HEK293T (cell line): ENCODE measurements around the gene FRMD5.

Source experiments
- ARNT ChIP-seq: fragments of 450-650 bp; IDR thresholded peaks from 2 replicates; pipeline ENCODE4 v1.6.1; 2017; ENCODE audit warnings: mild to moderate bottlenecking
- BHLHE40 ChIP-seq: fragments of 450-650 bp; IDR thresholded peaks from 2 replicates; pipeline ENCODE4 v1.6.1; 2016; ENCODE audit warnings: mild to moderate bottlenecking, moderate library complexity, borderline replicate concordance
- ELF4 ChIP-seq: fragments of 450-650 bp; IDR thresholded peaks from 2 replicates; pipeline ENCODE4 v1.6.1; 2017; ENCODE audit warnings: antibody characterized with exemption
- FOXA1 ChIP-seq: fragments of 450-650 bp; IDR thresholded peaks from 2 replicates; pipeline ENCODE4 v1.6.1; 2016; ENCODE audit warnings: mild to moderate bottlenecking
- FOXK2 ChIP-seq: fragments of 450-650 bp; IDR thresholded peaks from 2 replicates; pipeline ENCODE4 v1.6.1; 2016; ENCODE audit warnings: mild to moderate bottlenecking
- FOXM1 ChIP-seq: fragments of 450-650 bp; IDR thresholded peaks from 2 replicates; pipeline ENCODE4 v1.6.1; 2017; ENCODE audit warnings: mild to moderate bottlenecking, borderline replicate concordance
- HDGF ChIP-seq: fragments of 450-650 bp; IDR thresholded peaks from 2 replicates; pipeline ENCODE4 v1.6.1; 2017; ENCODE audit warnings: antibody characterized with exemption, borderline replicate concordance
- L3MBTL2 ChIP-seq: fragments of 450-650 bp; conservative IDR thresholded peaks from 2 replicates; pipeline ENCODE4 v1.6.1; 2016; ENCODE audit warnings: mild to moderate bottlenecking
- NFRKB ChIP-seq: fragments of 450-650 bp; IDR thresholded peaks from 2 replicates; pipeline ENCODE4 v1.6.1; 2016; ENCODE audit warnings: mild to moderate bottlenecking, moderate library complexity
- SP1 ChIP-seq: fragments of 450-650 bp; IDR thresholded peaks from 2 replicates; pipeline ENCODE4 v1.6.1; 2017
- SUZ12 ChIP-seq: fragments of 450-650 bp; IDR thresholded peaks from 2 replicates; pipeline ENCODE4 v1.6.1; 2016; ENCODE audit warnings: mild to moderate bottlenecking

DNA sequence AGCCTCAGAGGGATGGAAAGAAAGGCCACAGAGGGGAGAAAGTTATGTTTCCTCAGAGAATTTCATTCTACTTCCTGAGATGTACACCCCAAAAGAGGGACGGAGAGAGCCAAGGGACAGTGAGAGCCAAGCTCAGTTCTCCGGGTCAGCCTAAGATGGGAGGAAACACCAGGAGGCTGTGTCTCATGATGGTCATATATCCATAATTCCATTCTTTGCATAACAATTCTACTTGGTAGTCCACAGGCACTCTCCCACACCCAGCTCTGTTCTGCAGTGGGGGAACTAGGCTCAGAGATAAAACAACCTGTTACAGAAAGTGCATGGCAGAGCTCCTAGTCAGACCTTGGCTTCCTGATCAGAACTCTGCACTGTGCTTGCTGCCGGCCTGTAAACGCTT lies 313.8 kb downstream of the FRMD5 start:
- TF ChIP-seq BHLHE40 (no peak), SUZ12 (no peak), FOXK2 (no peak), FOXA1 (no peak), ARNT (no peak), NFRKB (no peak), FOXM1 (no peak), HDGF (no peak), SP1 (no peak), ELF4 (no peak), L3MBTL2 (no peak)
